ENCODE measurements around the gene RNF130.

GRCh38 chr5:180079702-180080466 is 8.3 kb upstream of the RNF130 start:
- TF ChIP-seq ATF3 (IDR thresholded peaks at IDR 0.05) (no peak), TAF1 (conservative IDR thresholded peaks at IDR 0.05) (no peak)
